GM21515 (cell line): Measurements from ENCODE around the gene TSPY9.
"Not testable (repeated sequence)": the region's sequence is repeated elsewhere in the genome, so short reads cannot be mapped to it uniquely, and the experiment has no call there.

Experiments
- ATAC-seq: cut with Tn5 transposase; IDR thresholded peaks from one replicate; pipeline ENCODE4 v1.9.1; 2021; ENCODE audit not compliant: unreplicated experiment

Gene TSPY9

GRCh38 chrY:9486967-9487366 lies at the start of gene TSPY9:
Gene TSPY9, plus strand, starts transcription at chrY:9487267. Its CDS starts 46 bp downstream, at chrY:9487313.
- ATAC-seq = not testable (repeated sequence)

- ATAC-seq = not testable (repeated sequence)
These were observed 20.4 kb upstream of the TSPY9 start, which contains the start of gene TSPY1 for GRCh38 chrY:9466655-9467054. Gene TSPY1, plus strand, starts transcription at chrY:9466955. Its CDS starts 46 bp downstream, at chrY:9467001.

GRCh38 chrY:9504396-9504795 lies 17.3 kb downstream of the TSPY9 start:
- not testable (repeated sequence) for ATAC-seq

GRCh38 chrY:9516287-9516686 lies 29.2 kb downstream of the TSPY9 start:
- ATAC-seq = not testable (repeated sequence)

GRCh38 chrY:9527580-9527979 lies 40.5 kb downstream of the TSPY9 start, which contains the start of gene TSPY10:
Gene TSPY10, plus strand, starts transcription at chrY:9527880. Its CDS starts 46 bp downstream, at chrY:9527926.
- ATAC-seq = not testable (repeated sequence)
